Activated T-cell treated with anti-CD3 and anti-CD28 coated beads, Interleukin-2, amount 50 U/mL, for 72 hours (primary cell): ENCODE data around the gene PLEKHG4B. TPM values are rescaled to one million over a fixed set of nuclear protein-coding genes. Genes with fewer than 3 reads are reported as not detected.
A peak's percentile ranks its signal among the peaks of the same experiment; 100 is the strongest.

Experiments used
- ATAC-seq, 2 donors: fragments of 150-1000 bp; cut with Tn5 transposase; replicated peaks in 1 of 2; 2 replicates each; pipeline ENCODE4 v1.10.0; 2021; ENCODE audit warnings: moderate library complexity in 2 of 2, mild to moderate bottlenecking in 1 of 2
- DNase-seq, 2 donors: peaks; one replicate each; pipeline ENCODE4 v3.0.0; 2021 to 2022; ENCODE audit warnings: mixed read lengths in 1 of 2
- H3K27ac Mint-ChIP-seq: one replicate; pipeline ENCODE4 v1.8.0; 2022; ENCODE audit warnings: mild to moderate bottlenecking, moderate library complexity, mixed read lengths
- H3K27me3 Mint-ChIP-seq: one replicate; pipeline ENCODE4 v1.8.0; 2022; ENCODE audit warnings: low read depth, mixed read lengths
- H3K36me3 Mint-ChIP-seq, 2 donors: one replicate each; pipeline ENCODE4 v1.8.0; 2022; ENCODE audit warnings: mixed read lengths in 2 of 2, mild to moderate bottlenecking in 1 of 2; ENCODE audit not compliant: insufficient read depth in 2 of 2
- H3K4me1 Mint-ChIP-seq: one replicate; pipeline ENCODE4 v1.8.0; 2022; ENCODE audit warnings: low read depth, mixed read lengths
- H3K4me3 Mint-ChIP-seq, 2 donors: one replicate each; pipeline ENCODE4 v1.8.0; 2022; ENCODE audit warnings: mild to moderate bottlenecking in 2 of 2, mixed read lengths in 2 of 2, moderate library complexity in 2 of 2
- H3K9me3 Mint-ChIP-seq, 2 donors: one replicate each; pipeline ENCODE4 v1.8.0; 2022; ENCODE audit warnings: mixed read lengths in 2 of 2
- total RNA-seq, 2 donors: library from RNA; stranded (reverse); gene quantifications; one replicate each; pipeline ENCODE4 v1.2.3, GENCODE V29; 2022

Gene PLEKHG4B
- total RNA-seq, 2 donors from 2014 or later: not detected

DNA sequence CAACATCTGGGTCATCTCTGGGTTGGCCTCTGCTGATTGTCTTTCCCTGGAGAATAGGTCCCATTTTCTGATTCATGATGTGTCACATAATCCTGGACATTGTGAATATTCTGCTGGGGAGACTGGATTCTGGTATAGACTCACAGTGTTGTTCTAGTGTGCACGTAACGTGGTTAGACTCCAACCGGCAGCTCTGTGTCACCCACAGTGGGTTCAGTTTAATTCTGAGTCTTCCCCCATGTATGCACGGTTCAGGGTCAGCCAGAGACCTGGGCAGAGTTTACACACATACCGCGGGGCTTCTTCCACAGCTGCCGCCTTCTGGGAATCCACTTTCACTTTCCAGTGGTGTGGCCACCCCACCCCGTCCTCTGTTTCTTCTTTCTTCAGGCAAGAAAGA, 61.3 kb downstream of the PLEKHG4B start:
- Mint-ChIP-seq H3K36me3 (no peaks in the 10 kb centered on the region), H3K4me1 (no peaks in the 10 kb centered on the region), H3K9me3 (peaks cover 0 to 3% of the 10 kb centered on the region in 2 donors), H3K27ac (no peak overlapping the region), H3K27me3 (no peaks in the 10 kb centered on the region), H3K4me3 (no peak overlapping the region)
- no peak for DNase-seq
- no peak for ATAC-seq

DNA sequence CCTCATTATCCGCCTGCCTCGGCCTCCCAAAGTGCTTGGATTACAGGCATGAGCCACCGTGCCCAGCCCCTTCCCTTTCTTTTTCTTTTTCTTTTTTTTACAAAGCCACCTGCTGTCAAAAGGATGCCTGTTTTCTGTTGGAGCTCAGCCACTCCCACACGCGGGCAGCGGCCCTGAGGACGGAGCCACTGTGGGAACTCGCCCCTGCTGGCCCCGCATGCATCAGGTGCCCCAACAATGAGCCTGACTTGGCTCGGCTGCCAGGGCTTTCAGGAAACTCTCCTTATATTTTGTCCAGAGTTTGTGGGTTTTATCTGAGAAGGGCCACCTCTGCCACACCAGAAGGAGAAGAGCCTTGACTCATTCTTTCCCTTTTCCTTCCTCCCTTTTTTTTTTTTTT, 62.3 kb downstream of the PLEKHG4B start:
- DNase-seq (no peak), ATAC-seq (no peak)
- H3K27ac Mint-ChIP-seq: no peak overlapping the region
- peaks cover 0 to 1% of the 10 kb centered on the region in 2 donors for H3K9me3 Mint-ChIP-seq
- no peaks in the 10 kb centered on the region for H3K36me3 Mint-ChIP-seq
- peaks cover 1% of the 10 kb centered on the region for H3K27me3 Mint-ChIP-seq
- H3K4me3 Mint-ChIP-seq: no peak overlapping the region
- H3K4me1 Mint-ChIP-seq: no peaks in the 10 kb centered on the region

DNA sequence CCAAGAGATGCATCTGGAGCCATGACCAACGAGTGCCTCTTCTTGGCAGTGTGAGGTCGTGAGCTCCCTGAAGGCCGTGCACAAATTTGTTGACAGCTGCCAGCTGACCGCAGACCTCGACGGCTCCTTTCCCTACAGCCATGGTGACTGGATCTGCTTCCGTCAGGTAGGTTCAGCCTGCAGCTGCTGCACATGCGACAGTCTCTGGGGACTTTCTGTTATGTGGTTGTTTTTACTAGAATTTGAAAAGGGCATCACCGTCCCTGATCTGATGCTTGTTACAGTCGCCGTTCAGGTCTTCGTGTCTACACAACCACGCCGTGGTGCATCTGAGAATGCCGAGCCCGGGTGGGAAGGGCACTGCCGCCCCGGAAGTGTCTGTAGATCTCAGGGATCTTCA, 62.9 kb downstream of the PLEKHG4B start:
- H3K4me1 Mint-ChIP-seq: no peaks in the 10 kb centered on the region
- peaks cover 7% of the 10 kb centered on the region for H3K27me3 Mint-ChIP-seq
- no peaks in the 10 kb centered on the region for H3K36me3 Mint-ChIP-seq
- ATAC-seq (no peak), DNase-seq (no peak)
- no peak overlapping the region for H3K27ac Mint-ChIP-seq
- no peaks in the 10 kb centered on the region for H3K9me3 Mint-ChIP-seq
- no peak overlapping the region for H3K4me3 Mint-ChIP-seq

DNA sequence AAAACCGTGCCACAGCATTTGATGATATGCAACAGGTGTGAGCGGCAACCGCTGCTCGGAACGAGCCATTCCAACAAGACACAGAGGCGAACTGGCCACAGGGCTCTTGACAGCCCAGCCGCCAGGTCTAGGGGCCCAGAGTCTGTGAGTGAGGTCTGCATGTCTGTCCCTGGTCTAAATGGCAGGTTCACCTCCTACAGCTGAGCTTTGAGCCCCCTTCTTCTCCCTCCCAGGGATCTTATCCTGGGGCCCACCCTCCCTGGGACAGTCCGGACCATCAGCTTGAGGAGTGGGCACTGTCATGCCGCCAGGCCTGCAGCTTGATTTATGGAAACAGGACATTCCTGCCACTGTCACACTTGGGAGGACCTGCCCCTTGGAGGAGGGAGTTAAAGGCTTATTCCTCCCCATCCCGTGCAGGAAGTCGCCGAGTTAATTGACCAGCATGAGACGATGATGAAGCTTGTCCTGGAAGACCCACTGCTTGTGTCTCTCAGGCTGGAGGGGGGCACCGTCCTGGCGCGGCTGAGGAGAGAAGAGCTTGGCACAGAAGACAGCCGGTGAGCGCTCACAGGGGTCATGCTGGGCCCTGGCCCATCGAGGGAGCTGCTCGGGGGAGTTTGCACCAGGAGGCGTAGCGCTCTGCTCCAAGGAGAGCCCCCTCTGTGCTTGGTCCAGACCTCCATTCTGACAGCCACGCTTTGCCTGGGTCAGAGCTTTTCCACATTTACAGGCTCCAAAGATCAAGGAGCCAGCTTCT, 63.9 kb downstream of the PLEKHG4B start:
- H3K9me3 Mint-ChIP-seq: no peaks in the 10 kb centered on the region

DNA sequence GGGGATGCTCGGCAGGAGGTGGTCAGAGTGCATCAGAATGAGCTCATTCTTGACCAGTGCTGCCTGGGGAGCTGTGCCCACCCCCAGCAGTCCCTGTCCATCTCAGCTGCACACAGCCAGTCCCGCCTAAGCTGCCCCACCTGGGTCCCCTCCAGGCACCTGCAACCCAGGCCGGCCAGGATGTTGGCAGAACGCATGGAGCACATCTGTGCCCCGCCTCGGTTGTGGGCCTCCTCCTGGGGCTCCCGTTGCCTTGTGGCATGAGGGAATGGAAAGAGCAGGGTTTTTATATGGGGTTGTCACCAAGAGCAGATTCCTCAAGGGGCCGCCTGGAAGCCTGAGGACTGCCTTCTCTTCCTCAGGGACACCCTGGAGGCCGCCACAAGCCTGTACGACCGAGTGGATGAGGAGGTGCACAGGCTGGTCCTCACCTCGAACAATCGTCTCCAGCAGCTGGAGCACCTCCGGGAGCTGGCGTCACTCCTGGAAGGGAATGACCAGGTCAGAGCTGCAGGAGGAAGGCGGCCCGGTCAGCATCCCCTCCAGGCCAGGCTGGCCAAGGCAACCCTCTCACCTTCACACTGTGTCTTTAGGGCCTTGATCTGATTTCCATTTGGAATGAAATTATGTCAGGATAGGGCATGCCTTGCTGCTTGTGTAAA, 64.6 kb downstream of the PLEKHG4B start:
- ATAC-seq (no peak), DNase-seq (no peak)
- Mint-ChIP-seq H3K4me3 (no peak overlapping the region), H3K36me3 (no peaks in the 10 kb centered on the region), H3K27me3 (peaks cover 12% of the 10 kb centered on the region), H3K4me1 (no peaks in the 10 kb centered on the region), H3K27ac (no peak overlapping the region), H3K9me3 (no peaks in the 10 kb centered on the region)

More for the DNA sequence above, 63.9 kb downstream of the PLEKHG4B start:
- ATAC-seq (no peak), DNase-seq (no peak)
- H3K27me3 Mint-ChIP-seq: peaks cover 12% of the 10 kb centered on the region
- no peaks in the 10 kb centered on the region for H3K36me3 Mint-ChIP-seq
- H3K4me1 Mint-ChIP-seq: no peaks in the 10 kb centered on the region
- H3K27ac Mint-ChIP-seq: no peak overlapping the region
- H3K4me3 Mint-ChIP-seq: no peak overlapping the region

DNA sequence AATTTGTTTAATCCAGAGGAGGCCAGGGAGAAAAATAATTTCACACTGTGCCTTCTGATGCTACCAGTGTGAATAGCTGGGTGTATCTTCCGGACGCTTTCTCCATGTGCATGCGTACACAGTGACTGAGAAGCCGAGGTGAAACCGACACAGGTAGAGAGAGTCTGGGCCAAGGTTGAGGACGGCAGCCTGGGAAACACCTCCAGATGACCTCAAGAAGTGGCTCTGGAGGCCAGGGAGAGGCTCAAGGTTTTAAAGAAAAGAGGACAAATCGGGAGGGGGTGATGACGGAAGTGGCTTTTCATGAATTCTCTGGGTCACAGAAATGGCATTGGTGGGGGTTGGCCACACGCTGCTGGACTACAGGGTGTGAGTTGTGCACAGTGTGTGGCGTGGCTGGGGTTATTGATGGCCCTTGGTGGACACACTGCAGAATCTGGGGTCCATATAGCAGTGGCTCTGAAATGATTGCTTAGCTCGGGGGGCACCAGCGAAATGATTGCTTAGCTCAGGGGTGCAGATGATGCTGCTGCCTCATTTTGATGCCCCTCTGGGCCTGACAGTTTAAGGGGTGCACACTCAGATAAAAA, 65.3 kb downstream of the PLEKHG4B start:
- ATAC-seq (no peak), DNase-seq (no peak)
- H3K4me1 Mint-ChIP-seq: no peaks in the 10 kb centered on the region
- no peaks in the 10 kb centered on the region for H3K9me3 Mint-ChIP-seq
- no peaks in the 10 kb centered on the region for H3K36me3 Mint-ChIP-seq
- H3K4me3 Mint-ChIP-seq: no peak overlapping the region
- H3K27ac Mint-ChIP-seq: no peak overlapping the region
- peaks cover 12% of the 10 kb centered on the region for H3K27me3 Mint-ChIP-seq

DNA sequence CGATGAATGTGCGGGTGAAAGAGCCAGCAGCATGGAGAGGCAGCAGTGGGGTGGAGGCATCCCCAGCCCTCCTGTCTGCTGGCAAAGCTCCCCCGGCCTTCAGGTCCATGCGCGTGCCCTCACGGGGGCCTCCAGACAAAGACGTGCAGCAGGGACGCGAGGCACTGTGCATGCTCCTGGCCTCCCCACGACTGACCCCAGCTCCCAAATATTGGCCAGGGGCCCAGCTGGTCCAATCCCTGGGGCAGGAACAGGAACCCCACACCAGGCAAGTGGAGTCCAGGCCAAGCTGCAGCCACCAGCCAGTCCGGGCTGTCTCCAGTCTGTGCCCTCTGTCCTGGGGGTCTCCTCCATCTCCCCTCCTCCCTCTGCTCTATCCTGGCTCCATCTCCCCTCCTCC, 65.8 kb downstream of the PLEKHG4B start:
- Mint-ChIP-seq H3K4me1 (no peaks in the 10 kb centered on the region), H3K27ac (no peak overlapping the region), H3K4me3 (no peak overlapping the region), H3K27me3 (peaks cover 12% of the 10 kb centered on the region), H3K36me3 (no peaks in the 10 kb centered on the region), H3K9me3 (no peaks in the 10 kb centered on the region)
- ATAC-seq (no peak), DNase-seq (no peak)

DNA sequence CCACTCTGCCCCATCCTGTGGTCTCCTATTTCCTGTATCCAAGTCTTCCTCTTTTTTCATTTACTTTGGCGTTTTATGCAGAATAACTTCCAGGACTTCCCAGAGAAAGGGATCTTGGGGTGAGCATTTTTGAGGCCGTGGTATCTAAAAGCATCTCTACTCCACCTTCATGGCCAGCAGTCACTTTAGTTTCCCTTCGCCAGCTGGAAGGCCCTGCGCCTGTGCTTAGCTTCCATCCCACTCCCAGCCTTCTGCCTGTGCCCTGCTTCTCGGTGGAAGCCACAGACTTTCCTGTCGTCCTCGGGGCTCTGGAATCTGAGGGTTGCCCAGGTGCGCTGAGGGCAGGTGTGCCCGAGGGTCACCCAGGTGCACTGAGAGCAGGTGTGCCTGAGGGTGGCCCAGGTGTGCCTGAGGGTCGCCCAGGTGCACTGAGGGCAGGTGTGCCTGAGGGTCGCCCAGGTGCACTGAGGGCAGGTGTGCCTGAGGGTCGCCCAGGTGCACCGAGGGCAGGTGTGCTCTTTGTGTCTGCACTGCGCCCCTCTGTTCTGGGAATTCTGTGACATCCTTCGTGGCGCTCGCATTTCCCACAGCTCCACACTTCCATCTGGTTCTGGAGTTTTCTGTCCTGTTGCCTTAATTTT, 67.0 kb downstream of the PLEKHG4B start:
- DNase-seq (no peak), ATAC-seq (no peak)
- no peaks in the 10 kb centered on the region for H3K36me3 Mint-ChIP-seq
- H3K27me3 Mint-ChIP-seq: peaks cover 12% of the 10 kb centered on the region
- no peaks in the 10 kb centered on the region for H3K9me3 Mint-ChIP-seq
- no peaks in the 10 kb centered on the region for H3K4me1 Mint-ChIP-seq
- H3K4me3 Mint-ChIP-seq: no peak overlapping the region
- no peak overlapping the region for H3K27ac Mint-ChIP-seq

DNA sequence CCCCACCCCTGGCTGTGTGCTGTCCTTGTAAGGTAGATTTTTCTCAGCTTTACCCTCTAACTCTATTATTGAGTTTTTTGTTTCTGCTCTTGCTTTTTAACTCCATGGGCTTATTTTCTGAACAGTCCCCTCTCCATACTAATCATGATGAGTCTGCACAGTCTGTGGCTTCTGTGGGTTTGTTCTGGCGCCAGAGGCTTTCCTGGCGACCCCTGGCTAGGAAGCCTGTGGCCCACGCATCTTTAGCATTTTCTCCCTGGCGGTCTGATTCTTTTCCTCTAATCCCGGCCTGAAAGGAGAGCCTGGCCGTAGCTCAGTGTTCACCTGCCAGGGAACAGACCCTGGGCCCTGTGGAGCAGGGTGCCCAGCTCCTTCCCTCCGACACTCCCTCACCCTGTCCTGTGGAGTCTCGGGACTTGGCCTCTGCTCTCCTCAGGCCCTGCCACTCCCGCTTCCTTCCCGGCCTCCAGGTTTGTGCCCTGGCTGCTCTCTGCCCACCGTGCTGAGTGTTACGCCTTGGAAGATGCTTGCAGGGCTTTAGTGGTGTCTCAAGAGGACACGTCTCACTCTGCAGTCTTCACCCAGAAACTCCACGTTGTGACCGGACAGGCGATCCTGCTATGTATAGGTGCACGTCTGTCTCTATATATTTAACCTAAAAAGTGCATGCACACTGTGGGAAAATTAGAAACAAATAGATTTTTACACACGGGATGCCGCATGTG, 67.6 kb downstream of the PLEKHG4B start:
- no peak overlapping the region for H3K27ac Mint-ChIP-seq
- no peaks in the 10 kb centered on the region for H3K9me3 Mint-ChIP-seq
- ATAC-seq (no peak), DNase-seq (no peak)
- H3K27me3 Mint-ChIP-seq: peaks cover 12% of the 10 kb centered on the region
- H3K4me3 Mint-ChIP-seq: no peak overlapping the region
- H3K4me1 Mint-ChIP-seq: no peaks in the 10 kb centered on the region
- H3K36me3 Mint-ChIP-seq: no peaks in the 10 kb centered on the region

DNA sequence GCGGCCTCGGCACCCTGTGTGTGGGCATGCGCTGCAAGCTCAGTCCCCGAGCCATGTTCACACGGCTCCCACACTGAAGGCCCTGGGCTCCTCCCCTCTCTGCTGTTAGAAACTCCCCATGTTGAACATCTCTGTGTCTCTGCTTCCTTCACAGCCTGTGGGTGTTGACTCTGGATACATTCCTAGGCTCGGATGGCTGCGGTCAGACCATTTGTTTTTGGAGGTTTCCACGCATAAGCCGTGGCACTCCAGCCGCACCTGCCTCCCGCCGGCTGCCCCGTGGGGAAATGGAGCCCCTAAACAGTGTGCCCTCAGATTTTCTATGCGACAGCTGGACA, 68.2 kb downstream of the PLEKHG4B start:
- H3K27ac Mint-ChIP-seq: no peak overlapping the region
- no peaks in the 10 kb centered on the region for H3K36me3 Mint-ChIP-seq
- H3K4me1 Mint-ChIP-seq: no peaks in the 10 kb centered on the region
- DNase-seq (no peak), ATAC-seq (no peak)
- H3K9me3 Mint-ChIP-seq: no peaks in the 10 kb centered on the region
- no peak overlapping the region for H3K4me3 Mint-ChIP-seq
- peaks cover 12% of the 10 kb centered on the region for H3K27me3 Mint-ChIP-seq

DNA sequence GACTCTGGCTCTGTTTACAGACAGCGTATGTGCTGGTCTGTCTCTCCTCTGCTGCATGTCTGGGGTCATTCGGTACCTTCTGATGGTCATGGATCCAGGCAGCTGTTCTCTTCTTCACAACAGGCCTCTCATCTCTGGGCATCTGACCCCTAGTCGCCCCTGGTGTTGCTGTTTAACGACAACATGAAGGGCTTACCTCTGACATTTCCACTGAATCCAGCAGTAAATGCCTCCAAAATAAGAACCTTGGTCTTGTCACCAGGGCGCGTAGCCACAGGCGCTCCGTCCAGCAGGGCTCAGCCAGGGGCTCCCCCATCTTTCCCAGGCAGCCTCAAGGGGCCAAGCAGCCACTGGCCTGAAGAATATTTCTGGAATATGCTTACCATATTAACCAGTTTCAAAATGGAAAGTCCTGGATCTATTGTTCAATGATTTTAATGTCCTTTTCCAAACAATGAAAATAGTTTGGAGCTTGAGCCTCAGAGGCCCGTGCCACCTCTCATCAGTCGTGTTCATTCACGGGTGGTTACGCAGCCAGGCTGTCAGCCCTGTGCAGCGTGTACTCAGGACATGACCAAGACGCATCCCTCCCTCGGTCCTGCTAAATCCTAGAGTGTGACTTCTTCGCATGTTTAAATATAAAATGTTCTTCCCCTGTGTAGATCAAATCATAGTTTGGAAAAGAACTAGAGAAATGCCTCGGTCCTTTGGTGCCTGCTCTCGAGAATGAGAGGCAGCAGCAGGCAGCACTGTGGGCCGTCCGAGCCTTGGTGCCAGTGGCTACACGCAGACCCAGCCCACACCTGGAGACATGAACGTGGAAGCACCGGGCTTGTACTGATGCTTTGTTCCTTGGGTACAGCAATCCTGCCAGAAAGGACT, 69.2 kb downstream of the PLEKHG4B start:
- Mint-ChIP-seq H3K4me3 (no peak overlapping the region), H3K27ac (peak overlapping the region; percentile 59), H3K9me3 (no peaks in the 10 kb centered on the region), H3K27me3 (peaks cover 12% of the 10 kb centered on the region), H3K36me3 (no peaks in the 10 kb centered on the region), H3K4me1 (no peaks in the 10 kb centered on the region)
- DNase-seq (no peak), ATAC-seq (no peak)

DNA sequence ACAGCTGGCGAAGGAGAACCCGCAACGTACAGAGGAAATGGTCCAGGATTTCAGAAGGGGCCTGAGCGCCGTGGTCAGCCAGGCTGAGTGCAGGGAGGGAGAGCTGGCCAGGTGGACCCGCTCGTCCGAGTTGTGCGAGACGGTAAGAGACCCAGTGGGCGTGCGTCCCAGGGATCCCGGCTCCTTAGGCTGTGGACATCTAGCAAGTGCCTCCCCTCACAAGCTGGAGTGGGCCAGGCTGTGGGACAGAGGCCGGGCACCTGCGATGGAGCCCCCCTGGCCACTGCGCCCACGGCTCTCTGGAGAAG, 69.8 kb downstream of the PLEKHG4B start:
- no peak overlapping the region for H3K4me3 Mint-ChIP-seq
- DNase-seq (no peak), ATAC-seq (no peak)
- H3K27ac Mint-ChIP-seq: no peak overlapping the region
- no peaks in the 10 kb centered on the region for H3K36me3 Mint-ChIP-seq
- no peaks in the 10 kb centered on the region for H3K4me1 Mint-ChIP-seq
- H3K9me3 Mint-ChIP-seq: no peaks in the 10 kb centered on the region
- H3K27me3 Mint-ChIP-seq: peaks cover 12% of the 10 kb centered on the region
